H54 (cell line): ENCODE results near the gene ANKRD44.
"Not testable (repeated sequence)": the region's sequence is repeated elsewhere in the genome, so short reads cannot be mapped to it uniquely, and the experiment has no call there.

Source experiments
- DNase-seq: peaks from one replicate; pipeline ENCODE4 v3.0.0; 2011; ENCODE audit warnings: low spot score, mixed read lengths; ENCODE audit not compliant: insufficient read length
- FAIRE-seq: peaks from 3 replicates; lab custom pipeline; 2011; peaks lifted over from hg19 to GRCh38; lab: Jason Lieb, UNC
- POLR2A ChIP-seq: IDR thresholded peaks from 2 replicates; pipeline ENCODE4 v1.6.1; 2011; ENCODE audit warnings: low read depth, mild to moderate bottlenecking, low read length

ANKRD44 gene

GRCh38 chr2:197292619-197293018 lies 18.0 kb downstream of the ANKRD44 start:
- TF ChIP-seq POLR2A: no peak
- FAIRE-seq: no peak
- no peak for DNase-seq

DNA sequence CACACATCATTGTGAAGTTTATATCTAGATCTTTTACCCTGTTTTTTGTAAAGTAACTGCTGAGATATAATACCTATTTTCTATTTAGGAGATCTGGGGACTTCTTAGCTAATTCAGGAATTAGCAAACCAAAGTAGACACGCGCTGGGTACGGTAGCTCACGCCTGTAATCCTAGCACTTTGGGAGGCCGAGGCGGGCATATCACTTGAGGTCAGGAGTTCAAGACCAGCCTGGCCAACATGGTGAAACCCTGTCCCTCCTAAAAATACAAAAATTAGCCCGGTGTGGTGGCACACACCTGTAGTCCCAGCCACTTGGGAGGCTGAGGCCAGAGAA lies 23.0 kb downstream of the ANKRD44 start:
- not testable (repeated sequence) for DNase-seq, FAIRE-seq

- peak; percentile 68 for DNase-seq
- FAIRE-seq: peak; percentile 99
- TF ChIP-seq POLR2A: no peak
Measured at GRCh38 chr2:197286805-197287595, 23.6 kb downstream of the ANKRD44 start.

- peak; percentile 6 for FAIRE-seq
- no peak for DNase-seq
- TF ChIP-seq POLR2A: no peak
Measured at GRCh38 chr2:197285361-197285760, 25.2 kb downstream of the ANKRD44 start.

GRCh38 chr2:197284956-197285355 lies 25.6 kb downstream of the ANKRD44 start:
- DNase-seq: no peak
- TF ChIP-seq POLR2A: no peak
- FAIRE-seq: no peak

GRCh38 chr2:197281421-197281820 lies 29.2 kb downstream of the ANKRD44 start:
- DNase-seq: no peak
- no peak for FAIRE-seq
- TF ChIP-seq POLR2A: no peak

DNA sequence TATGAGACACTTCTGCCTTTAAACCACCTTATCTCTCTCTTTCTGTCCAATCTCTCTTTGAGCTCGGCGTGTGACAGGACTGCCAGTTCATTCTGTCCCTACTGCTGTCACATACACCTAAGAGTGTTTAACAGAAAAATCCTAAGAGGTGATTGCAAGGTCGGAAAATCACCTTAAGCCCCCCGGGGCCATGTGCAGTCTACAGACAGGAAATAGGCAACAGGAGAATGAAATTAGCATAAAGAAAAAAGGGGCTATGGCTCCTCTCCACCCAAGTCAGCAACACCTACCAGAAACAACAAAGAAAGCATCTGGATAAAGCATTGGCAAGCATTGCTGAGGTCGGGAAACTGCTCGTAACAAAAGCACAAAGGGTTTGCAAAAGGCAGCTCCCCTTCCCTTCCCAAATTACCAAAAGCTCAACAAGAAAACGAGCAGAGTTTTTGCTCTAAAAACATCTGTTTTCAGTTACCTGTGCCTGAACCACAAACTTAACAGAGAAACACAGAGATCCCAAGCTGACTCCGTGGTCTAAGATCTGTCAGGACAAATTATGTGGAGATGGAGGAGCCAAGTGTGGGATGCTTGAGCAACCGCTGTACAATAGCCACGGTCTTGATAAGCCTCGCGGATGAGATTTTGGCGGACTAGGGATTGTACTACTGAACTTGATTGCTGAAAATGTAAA lies 30.4 kb downstream of the ANKRD44 start:
- no peak for TF ChIP-seq POLR2A
- no peak for FAIRE-seq
- DNase-seq: no peak

GRCh38 chr2:197278799-197279763 lies 31.5 kb downstream of the ANKRD44 start:
- no peak for TF ChIP-seq POLR2A
- FAIRE-seq: no peak
- no peak for DNase-seq

DNA sequence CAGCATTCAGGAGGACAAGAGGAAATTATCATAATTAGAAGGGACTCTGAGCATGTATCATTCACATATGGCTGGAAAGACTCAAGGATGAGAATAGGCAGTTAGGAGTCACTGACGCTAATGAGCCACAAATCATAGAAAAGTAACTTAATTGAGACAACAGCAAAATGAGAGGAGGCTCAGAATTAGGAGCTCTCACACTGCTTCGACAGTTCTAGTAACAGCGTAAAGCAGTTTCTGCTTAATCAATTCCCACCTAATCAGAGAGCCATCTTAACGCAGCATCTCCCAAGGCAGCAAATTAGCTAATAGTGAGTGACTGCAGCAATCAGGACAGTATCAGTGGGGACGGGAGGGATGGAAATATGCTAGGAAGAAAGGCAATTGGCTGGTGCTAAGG lies 32.8 kb downstream of the ANKRD44 start:
- no peak for FAIRE-seq
- no peak for TF ChIP-seq POLR2A

DNA sequence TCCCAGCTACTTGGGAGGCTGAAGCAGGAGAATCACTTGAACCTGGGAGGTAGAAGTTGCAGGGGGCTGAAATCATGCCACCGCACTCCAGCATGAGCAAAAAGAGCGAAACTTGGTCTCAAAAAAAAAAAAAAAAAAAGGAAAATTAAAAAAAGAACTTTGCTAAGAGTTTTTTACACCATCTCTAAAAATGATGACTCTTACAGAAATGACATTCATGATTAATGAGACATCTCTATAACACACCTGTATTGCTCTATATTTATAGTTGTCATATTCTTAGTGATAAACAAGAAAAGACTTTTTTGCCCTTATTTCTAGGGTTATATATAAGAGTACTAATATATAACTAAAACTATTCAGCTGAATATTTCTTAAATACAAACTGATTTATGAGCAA lies 34.4 kb downstream of the ANKRD44 start:
- no peak for TF ChIP-seq POLR2A
- DNase-seq (no peak), FAIRE-seq (no peak)

More for the DNA sequence above, 32.8 kb downstream of the ANKRD44 start:
- no peak for DNase-seq

- DNase-seq (no peak), FAIRE-seq (no peak)
- no peak for TF ChIP-seq POLR2A
Measured at GRCh38 chr2:197274937-197275336, 35.6 kb downstream of the ANKRD44 start.

DNA sequence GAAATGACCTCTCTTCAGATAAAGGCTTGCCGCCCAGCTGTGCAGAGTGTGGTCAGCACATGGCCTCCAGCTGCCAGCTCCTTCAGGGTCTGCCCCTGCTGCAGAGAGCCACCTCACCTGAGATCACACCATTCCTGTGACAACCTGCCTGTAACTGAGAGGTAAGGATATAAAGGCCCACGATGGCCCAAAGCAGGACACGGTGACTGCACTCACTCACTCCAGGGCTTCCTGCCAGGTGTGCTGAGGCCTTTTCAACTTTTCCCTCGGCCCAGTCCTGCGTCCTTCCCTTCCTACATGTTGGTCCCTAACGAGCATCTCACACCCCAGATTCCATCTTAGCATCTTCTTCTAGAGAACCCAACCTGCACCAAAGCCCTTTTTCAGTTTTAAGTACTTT lies 36.2 kb downstream of the ANKRD44 start:
- DNase-seq (no peak), FAIRE-seq (no peak)
- TF ChIP-seq POLR2A: no peak

DNA sequence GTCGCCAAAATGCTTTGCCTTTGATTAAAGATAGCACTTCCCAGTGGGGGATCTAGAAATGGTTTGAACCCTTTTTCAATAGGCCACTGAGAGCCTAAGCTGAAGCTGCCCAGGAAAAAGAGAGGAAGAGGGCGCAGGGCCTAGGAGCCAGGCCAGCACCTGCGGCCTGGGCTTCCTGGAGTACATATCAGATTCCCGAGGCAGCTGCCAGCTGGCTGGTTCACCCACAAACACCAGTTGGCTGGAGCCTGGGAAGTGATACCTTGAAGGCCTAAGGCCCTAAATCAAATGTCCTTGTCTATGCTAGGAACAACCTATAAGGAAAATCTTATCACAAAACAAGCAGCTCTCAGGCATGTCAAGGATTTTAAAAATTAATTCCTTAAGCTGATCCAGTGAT lies 37.1 kb downstream of the ANKRD44 start:
- TF ChIP-seq POLR2A: no peak
- DNase-seq: no peak
- FAIRE-seq: no peak

DNA sequence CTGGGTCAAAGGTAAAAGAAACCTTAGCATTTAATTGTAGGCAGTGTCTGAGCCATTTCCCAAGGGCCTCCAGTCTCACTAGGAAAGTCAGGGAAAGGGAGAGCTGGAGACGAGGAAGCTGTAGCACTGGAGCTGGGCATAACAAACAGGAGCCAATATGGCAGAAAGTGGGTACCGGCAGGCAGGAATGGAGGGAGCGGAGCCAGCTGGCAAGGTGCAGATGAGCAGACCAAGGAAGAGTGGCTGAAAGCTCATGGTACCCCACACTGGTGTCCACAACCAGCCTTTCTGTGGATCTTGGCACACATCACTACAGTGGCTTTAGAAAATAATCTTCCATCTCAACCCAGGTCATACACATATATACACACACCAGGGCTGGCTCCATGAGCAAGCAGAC lies 40.0 kb downstream of the ANKRD44 start:
- TF ChIP-seq POLR2A: no peak
- FAIRE-seq: no peak
- DNase-seq: no peak
